GM19395 (cell line): ENCODE results near the gene ZNF280A.
"Not testable (repeated sequence)": the region's sequence is repeated elsewhere in the genome, so short reads cannot be mapped to it uniquely, and the experiment has no call there.

Source experiments
- ATAC-seq: cut with Tn5 transposase; IDR thresholded peaks from one replicate; pipeline ENCODE4 v1.9.1; 2021; ENCODE audit warnings: mild to moderate bottlenecking, moderate library complexity; ENCODE audit not compliant: unreplicated experiment

ZNF280A gene

DNA sequence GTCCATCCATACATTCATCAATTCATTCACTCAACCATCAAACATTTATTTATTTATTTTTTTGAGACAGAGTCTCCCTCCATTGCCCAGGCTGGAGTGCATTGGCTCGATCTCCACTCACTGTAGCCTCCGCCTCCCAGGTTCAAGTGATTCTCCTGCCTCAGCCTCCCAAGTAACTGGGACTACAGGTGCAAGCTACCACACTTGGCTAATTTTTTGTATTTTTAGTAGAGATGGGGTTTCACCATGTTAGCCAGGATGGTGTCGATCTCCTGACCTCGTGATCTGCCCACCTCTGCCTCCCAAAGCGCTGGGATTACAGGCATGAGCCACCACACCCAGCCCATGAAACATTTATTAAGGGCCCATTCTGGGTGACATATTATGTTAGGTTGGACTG, 49.0 kb downstream of the ZNF280A start:
- not testable (repeated sequence) for ATAC-seq

DNA sequence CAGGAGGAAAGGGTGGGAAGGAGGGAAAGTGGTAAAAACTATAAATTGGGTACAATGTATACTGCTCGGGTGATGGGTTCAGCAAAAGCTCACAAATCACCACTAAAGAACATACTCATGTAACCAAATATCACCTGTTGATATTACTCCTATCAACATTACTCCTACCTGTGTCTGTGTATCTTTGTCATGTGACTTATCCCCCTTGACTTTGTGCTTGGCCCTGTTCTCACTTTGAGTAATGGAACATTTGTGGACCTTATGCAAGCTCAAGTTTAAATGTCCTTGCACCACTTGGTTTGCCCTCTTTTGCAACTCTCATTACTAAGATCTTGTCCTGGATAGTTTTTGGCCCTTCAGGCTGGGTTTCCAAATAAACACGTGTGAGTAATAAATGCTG, 50.5 kb downstream of the ZNF280A start:
- ATAC-seq = no peak

DNA sequence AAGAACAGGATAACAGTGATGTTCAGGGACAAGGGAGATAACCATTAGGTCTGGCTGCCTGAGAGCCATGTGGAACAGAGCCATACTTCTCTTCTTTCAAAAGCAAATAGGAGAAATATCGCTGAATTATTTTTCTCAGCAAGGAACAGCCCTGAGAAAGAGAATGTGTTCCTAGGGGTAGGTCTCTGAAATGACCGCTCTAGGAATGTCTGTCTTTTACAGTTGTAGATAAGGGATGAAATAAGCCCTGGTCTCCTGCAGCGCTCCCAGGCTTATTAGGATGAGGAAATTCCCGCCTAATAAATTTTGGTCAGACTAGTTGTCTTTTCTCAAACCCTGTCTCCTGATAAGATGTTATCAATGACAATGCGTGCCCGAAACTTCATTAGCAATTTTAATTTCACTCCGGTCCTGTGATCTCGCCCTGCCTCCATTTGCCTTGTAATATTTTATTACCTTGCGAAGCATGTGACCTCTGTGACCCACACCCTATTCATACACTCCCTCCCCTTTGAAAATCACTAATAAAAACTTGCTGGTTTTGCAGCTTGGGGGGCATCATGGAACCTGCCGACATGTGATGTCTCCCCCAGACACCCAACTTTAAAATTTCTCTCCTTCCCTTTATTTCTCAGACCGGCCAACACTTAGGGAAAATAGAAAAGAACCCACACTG, 51.1 kb downstream of the ZNF280A start:
- ATAC-seq = not testable (repeated sequence)

DNA sequence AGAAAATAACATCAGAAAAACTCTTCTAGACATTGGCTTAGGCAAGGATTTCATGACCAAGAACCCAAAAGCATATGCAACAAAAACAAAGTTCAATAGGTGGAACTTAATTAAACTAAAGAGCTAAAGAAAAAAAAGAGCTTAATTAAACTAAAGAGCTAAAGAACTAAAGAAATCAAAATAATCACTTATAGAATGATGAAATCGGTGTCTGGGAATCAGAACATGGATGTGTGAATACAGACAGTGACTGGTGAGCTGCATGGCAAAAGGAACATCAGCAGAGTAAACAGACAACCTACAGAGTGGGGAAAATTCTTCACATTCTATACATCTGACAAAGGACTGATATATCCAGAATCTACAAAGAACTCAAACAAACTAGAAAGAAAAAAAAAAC, 53.0 kb downstream of the ZNF280A start:
- no peak for ATAC-seq

DNA sequence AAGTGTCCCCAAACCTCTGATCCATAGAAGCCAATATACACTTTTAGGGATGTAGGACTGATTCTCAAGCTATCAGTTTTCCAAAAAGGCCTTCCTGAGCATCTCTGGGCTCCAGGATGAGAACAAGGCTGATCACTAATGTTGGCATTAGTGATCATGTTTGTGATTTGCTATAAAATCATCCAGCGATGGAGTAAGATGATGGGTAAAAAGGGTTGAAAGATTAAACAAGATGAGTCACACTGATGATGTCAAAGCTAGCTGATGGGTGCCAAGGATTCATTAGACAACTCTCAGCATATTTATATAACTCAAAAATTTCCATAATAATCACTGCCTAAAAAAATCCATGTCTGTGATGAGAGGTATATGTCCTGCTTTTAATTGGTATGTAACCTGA, 54.3 kb downstream of the ZNF280A start:
- ATAC-seq = no peak

DNA sequence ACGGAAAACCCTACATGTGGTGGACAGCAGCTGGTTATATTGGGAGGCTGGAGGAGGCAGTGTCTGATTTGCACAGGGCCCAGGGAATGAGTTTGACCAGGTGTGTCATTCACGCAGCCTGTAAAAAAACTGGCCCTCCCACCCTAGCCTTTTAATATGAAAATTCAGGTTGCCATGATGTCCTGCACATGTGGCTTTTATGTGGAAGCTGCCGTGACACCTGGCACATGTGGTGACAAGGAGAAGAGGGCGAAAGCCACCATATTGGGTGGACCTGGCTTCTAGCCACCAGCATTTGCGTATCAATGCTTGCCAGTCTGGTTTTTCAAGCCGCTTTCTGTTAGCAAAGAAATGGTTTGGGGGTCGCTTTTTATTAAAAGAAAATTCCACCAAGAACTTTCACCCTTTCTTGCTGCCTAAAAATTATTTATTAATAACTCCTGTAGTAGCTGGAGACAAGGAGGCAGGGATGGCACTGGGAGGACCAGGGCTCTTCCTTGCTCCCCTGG, 54.9 kb downstream of the ZNF280A start:
- no peak for ATAC-seq

DNA sequence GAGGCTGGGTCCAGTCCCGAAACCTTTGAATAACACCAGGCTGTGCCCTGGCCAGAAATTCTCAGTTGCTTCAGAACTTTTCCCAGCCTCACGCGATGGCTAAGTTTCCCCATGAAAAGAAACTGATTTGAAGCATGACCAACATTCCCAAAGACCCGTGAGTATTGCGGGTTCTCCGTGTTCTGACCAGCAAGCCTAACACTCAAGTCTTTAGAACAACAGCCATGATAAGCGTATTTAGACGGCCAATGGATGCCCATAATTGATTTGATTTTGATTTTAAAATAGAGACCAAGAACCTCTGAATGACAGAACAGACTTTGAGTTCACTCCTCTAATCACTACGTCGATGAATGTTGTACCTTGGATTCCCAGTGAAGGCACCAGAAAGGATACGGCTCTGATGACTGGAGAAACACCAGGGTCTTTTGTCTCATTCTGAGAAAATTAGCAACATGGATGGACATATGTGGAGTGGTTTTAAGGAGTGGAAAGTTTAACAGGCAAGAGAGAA, 55.5 kb downstream of the ZNF280A start:
- no peak for ATAC-seq

DNA sequence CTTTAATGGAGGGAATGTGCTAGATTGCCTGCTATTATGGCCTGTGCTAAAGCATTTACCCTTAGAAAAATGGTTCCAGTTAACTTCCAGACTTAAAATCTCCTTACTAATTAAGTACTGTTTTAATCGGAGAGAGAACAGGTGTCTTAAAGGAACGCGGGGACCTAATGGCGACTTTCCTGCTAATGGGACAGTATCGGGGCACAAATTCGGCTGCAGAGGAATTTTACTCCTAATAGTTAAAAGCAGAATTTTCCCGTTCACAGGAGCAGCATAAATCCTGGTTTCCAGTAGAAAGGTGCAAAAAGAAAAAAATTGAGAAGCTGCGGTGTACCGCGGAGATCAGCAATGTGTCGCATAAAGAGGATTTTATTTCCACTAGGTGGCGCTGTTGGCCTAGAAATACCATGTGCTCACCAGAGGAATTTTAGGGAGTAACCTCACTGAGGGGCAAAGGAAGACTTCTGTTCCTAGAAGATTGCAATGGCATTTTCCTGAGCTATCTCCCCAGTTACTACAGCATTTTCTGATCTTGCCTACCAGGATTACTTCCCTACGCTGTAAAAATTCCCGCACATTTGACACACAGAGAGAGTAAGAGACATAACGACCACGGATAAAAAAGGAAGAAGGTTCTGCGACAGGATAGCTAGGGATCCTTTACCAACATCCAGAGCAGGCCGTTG, 56.1 kb downstream of the ZNF280A start:
- no peak for ATAC-seq
